Tibial nerve (tissue), 3 donors: ENCODE data around the gene CEP63.

Source experiments
- CTCF ChIP-seq, 5 experiments: fragments of 200-600 bp in 3 of 5; fragments of 450-650 bp in 2 of 5; sonication (generic) in 3 of 5; IDR thresholded peaks; one replicate each; pipeline ENCODE4 v1.5.1; 2016 to 2019; ENCODE audit warnings: antibody characterized with exemption in 5 of 5, mild to moderate bottlenecking in 3 of 5, moderate library complexity in 2 of 5
- POLR2A ChIP-seq, 2 donors: fragments of 450-650 bp; IDR thresholded peaks; one replicate each; pipeline ENCODE4 v1.6.1; 2017; ENCODE audit warnings: antibody characterized with exemption in 2 of 2, mild to moderate bottlenecking in 2 of 2, moderate library complexity in 2 of 2

- TF ChIP-seq CTCF (IDR thresholded peaks at IDR 0.05) (no peak), POLR2A (IDR thresholded peaks at IDR 0.05) (no peak)
These were observed 120.5 kb downstream of the CEP63 start for GRCh38 chr3:134606033-134607025.
